HG02759 (cell line): Measurements from ENCODE around the gene STRADB.
"Not testable (repeated sequence)": the region's sequence is repeated elsewhere in the genome, so short reads cannot be mapped to it uniquely, and the experiment has no call there.

Source experiments
- ATAC-seq: cut with Tn5 transposase; IDR thresholded peaks from one replicate; pipeline ENCODE4 v1.9.1; 2021; ENCODE audit warnings: mild to moderate bottlenecking, moderate library complexity; ENCODE audit not compliant: unreplicated experiment

The STRADB gene

DNA sequence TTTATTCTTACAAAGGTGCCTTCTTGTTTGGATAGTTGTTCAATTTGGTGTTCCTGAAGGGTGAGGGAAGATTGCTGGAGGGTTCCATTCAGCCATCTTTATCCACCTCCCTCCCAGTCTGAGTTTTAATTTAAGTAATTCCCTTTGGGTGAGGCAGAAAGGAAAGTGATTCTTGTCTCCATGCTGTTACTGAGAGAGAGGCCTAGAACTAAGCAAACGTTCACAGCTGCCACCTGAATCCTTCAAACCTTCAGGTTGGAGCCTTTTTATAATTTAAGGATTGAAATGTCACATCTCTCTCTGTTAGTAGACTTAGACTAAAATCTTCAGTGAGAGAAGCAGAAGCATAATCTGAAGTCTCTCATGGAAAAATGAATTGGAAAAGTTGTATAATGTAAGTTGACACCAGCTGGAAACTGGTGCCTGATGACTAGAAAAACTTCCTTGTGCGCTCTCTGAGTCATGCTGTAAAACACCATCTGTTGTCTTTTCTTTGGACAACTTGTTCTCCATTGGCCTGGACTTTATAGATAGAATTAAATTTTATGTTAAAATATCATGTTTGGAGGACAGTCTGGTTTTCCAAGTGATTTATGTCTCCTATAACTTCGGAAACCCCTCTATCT, 14.6 kb downstream of the STRADB start:
- no peak for ATAC-seq

DNA sequence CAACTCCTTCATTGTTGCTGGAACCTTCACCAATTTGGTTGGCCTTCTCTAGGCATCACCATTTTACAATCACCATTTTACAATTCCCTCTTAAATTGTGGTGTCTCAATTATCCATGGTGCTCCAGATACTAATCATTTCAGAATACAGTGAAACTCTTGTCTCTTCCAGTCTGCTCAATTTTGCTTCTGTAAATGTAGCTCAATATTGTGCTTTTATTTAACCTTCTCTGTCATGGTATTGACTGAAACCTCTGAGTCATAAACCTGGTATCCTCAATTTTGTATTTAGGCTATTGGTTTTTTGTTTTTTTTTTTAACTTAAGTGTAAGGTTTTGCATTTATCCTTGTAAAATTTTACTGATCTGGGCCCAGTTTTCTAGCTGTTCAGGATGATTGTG, 16.1 kb downstream of the STRADB start:
- ATAC-seq: no peak

DNA sequence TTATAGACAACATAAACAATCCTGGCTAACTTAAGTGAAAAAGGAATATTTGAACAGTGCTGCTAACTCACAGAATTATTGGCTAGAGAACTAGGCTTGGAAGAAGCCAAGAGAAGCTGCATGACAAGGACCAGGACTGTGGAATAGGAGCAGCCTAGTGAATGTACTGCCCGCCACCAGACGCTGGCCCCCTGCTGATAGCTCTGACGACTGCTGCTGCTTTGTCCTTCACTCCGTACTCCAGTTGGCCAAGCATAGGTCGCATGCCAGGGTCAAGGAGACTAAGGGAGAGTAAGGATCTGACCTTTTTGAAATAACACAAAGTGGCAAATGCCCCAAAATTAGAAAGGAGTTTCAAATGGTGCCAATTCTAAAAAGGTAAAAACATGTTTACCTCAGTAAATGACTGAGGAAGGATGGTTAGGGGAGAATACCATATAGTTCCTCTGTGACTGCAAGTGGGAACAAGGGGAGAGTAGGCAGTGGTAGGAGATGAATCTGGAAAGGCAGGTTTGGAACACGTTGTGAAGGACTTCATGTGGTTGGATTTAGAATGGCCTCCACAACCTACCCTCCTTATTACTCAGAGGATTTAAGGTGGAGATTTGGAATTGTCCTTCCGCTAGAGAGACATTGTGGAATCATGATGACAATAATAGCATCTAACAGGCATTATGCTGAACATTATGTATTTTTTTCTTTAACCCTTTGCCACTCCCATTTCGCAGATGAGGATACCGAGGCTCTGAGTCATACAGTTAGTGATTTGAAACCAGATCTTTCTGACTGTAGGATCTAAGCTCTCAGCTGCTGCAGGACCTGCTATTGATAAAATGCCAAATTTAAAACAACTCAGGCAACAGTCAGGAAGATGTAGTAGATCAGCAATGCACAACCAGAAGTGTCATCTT, 19.5 kb downstream of the STRADB start:
- ATAC-seq: no peak

DNA sequence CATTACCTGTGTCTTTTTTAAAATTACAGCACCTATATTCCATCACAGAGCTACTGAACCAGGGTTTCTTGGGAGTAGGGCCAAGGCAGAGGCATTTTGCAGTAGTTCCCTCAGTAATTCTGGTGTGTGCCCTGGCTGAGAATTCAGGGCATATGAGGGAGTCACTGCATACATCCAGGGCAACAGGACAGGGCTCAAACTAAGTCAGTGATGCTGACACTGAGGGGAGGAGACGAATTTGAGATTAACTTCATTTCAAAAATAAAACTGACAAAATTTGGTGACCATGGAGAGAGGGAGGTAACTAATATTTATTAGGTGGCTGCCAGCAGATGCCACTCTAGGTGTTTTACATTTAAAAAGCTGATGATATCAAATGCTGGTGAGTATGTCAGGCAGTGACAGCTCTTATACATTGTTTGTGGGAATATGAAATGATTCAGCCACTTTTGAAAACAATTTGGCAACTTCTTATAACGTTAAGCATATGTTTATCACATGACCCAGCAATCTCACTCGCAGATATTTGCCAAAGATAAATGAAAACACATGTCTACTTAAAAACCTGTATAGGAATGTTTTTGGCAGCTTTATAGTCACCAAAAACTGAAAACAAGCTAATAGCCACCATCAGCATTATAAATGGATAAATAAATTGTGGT, 20.3 kb downstream of the STRADB start:
- ATAC-seq: no peak

DNA sequence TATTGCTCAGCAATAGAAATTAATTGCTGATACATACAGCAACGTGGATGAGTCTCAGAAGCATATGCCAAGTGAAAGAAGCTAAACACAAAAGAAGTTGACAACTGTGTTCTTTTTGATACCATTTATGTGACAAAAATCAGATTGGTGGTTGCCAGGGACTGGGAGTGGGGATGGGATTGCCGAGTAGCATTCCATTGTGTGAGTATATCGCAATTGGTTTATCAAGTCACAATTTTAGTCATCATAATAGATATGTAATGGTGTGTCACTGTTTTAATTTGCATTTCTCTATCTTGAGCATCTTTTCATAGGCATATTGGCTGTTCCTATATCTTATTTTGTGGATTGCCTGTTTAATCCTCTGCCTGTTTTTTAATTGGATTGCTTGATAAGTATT, 20.9 kb downstream of the STRADB start:
- ATAC-seq: no peak

DNA sequence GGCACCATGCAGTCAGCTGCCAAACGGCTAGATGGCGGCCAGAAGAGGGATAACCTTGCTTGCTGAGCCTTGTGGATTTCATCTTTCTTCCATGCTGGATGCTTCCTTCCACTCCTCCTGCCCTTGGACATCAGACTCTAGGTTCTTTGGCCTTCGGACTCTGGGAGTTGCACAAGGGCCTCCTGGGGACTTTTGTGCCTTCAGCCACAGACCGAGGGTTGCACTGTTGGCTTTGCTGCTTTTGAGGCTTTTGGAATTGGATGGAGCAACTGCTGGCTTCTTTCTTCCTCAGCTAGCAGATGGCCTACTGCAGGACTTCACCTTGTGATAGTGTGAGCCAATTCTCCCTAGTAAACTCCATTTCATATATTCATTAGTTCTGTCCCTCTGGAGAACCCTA, 31.0 kb downstream of the STRADB start:
- ATAC-seq: no peak

DNA sequence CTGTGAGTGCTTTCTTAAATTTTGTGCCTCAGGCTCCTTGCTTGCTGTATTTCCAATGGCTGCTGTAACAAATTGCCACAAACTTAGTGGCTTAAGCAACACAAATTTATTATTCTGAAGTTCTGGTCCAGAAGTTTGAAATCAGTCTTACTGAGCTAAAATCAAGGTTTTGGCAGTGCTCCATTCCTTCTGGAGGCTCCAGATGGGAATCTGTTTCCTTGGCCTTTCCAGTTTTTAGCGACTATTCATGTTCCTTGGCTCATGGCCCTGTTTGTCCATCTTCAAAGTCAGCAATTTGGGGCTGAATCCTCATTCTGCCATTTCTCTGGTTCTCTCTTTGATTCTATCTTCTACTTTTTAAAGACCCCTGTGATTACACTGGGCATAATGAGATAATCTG, 31.8 kb downstream of the STRADB start:
- ATAC-seq: no peak

DNA sequence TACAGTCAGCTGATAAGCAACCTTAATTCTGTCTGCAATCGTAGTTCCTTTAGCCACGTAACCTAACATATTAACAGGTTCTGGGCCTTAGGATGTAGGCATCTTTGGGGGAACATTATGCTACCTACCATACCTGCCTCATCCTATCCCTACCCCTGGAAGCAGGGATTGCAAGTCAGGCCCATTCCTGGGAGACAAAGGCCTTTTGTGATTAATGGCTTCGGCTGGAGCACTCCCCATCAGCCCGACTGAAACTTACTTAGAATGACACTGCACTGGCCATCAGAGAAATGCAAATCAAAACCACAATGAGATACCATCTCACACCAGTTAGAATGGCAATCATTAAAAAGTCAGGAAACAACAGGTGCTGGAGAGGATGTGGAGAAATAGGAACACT, 32.2 kb downstream of the STRADB start:
- ATAC-seq: not testable (repeated sequence)

DNA sequence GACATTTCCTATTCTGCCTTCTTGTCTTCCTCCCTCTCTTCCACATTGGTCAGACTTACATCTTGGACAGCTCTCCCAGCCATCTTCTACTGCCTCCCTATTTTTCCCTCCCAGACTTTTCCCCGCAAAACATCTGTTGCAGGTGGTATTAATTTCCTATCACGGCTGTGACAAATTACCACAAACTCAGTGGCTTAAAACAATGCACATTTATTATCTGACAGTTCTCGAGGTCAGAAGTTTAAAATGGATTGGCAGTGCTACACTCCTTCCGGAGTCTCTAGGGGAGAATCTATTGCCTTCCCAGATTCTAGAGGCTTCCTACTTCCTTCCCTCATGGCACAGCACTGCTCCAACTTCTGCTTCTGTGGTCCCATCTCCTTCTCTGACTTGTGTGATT, 33.3 kb downstream of the STRADB start:
- ATAC-seq: no peak

DNA sequence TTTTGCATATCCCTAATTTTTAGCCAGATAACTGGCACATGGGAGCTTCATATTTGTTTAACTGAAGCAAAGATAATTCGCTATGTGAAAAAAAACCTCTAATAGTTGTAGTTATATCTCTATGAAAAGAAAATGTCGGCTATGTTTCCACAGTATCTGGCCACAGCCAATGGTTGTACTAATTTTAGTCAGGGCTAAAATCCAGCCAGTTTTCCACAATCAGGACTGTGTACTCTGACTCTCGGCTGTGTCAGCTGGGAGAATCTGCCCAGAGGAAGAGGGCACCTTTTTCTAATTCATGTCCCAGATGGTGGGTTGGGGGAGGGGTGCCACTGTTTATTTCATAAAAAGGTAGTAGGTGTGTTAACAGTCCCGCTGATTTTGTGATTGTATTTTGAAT, 38.8 kb downstream of the STRADB start:
- ATAC-seq: no peak

DNA sequence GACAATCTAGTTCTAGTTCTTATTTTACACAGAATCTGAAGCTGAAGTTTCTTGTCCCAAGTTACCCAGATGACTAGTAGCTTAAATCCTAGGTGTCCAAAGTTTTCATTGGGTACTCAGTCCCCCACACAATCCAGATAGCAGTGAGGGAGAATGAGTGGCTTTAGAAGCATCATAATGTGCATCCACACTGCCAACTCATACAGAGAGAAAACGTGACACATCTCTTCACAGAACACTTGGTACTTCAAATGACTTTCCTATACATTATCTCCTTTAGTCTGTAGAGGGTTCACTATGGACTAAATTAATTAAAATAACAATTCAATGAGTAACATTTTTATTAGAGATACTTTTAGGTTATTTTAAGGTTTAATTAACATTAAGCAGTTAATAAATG, 45.2 kb downstream of the STRADB start:
- no peak for ATAC-seq

DNA sequence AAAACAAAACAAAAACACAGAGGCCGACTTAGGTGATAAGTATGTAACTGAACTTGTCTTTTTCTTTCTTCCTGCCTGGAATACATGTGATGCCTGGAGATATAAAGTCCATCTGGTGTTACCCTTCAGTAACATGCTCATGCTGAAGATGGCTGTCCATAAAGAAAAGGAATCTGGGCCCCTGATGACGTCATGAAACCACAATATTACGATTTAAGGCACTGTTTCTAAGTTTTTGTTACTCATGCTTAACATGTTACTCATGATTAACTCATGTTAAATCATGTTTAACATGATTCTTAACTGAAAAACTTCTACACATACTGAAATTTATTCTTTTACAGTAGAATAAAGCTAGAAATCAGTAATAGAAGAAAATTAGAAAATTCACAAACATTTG, 49.0 kb downstream of the STRADB start:
- no peak for ATAC-seq

DNA sequence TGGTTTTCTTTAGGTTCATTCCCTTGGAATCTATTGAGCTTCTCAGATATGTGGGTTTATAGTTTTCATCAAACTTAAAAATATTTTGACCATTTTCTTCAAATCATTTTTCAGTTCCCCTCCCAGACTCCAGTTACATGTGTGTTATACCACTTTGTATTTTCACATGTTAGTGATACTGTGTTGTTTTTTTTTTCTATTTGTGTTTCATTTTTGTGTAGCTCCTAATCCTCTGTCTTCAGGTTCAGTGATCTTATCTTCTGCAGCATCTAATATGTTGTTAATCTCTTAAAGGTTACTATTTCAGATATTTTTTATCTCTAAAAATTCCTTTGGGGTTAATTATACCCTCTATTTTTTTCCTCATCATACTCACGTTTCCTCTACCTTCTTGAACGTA, 51.2 kb downstream of the STRADB start:
- no peak for ATAC-seq

DNA sequence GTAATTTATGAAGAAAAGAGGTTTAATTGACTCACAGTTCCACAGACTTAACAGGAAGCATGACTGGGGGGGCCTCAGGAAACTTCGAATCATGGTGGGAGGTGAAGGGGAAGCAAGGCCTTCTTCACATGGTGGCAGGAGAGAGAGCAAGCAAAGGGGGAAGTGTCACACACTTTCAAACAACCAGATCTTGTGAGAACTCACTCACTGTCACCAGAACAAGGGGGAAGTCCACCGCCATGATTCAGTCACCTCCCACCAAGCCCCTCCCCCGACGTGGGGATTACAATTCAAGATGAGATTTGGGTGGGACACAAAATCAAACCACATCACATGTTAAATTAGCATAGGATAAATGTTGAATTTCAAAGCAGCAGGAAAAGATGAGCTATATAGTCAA, 56.2 kb downstream of the STRADB start:
- no peak for ATAC-seq

DNA sequence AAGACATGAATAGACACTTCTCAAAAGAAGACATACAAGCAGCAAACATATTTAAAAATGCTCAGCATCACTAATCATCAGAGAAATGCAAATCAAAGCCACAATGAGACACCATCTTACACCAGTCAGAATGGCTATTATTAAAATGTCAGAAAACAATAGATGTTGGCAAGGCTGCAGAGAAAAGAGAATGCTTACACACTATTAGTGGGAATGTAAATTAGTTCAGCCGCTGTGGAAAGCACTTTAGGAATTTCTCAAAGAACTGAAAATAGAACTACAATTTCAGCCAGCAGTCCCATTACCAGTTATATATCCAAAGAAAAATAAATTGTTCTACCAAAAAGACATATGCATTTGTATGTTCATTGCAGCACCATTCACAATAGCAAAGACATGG, 61.7 kb downstream of the STRADB start:
- no peak for ATAC-seq

DNA sequence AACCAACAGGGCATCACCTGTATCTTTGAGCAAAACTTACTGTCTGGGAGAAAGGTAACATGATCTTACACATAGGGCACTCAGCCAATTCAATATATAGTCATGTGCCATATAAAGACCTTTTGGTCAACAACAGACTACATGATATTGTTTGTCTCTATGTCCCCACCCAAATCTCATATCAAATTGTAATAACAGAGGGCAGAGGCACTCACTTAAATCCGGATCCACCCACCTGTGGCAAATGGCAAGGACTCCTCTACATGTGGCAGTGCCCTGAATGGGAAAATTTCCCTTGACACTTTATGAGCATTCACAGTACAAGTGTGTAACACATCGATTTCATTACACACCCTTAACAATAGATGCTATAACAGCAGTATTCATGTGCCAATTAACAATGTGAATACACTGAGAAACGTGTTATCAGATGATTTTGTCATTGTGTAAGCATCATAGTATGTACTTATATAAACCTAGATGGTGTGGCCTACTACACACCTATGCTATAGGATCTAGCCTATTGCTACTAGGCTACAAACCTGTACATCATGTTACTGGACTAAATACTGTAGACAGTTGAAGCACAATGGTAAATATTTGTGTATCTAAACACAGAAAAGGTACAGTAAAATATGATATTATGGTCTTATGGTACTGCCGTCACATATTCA, 64.2 kb downstream of the STRADB start:
- ATAC-seq: no peak

DNA sequence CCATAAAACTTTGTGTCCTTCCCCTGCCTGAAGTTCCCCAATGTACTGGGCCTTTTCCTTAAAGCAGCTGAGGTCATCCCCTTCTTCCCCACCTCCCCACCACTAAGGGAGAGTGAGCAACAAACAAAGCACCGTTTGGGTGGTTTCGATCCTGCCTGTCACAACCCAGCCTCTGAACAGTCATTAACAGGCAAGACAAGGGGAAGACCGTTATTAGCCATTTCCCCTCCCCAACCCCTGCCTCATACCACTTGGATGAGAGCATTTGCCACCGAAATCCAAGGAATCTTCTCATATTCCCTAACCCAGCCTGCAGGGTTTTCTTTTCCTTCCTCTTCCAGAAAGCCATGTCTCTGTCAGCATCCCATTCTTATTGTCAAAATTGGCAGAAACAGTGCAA, 65.6 kb downstream of the STRADB start:
- no peak for ATAC-seq

DNA sequence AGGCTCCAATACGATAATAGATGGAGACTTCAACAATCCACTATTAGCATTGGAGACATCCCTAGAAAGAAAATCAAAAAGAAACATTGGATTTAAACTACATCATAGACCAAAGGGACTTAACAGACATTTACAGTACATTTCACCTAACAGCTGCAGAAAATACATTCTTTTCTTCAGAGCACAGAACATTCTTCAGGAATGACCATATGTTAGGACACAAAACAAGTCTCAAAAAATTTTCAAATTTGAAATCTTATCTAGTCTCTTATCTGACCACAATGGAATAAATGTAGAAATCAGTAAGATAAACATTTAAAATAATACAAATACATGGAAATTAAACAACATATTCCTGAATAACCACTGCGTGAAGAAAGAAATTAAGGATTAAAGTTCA, 68.7 kb downstream of the STRADB start:
- ATAC-seq: no peak

DNA sequence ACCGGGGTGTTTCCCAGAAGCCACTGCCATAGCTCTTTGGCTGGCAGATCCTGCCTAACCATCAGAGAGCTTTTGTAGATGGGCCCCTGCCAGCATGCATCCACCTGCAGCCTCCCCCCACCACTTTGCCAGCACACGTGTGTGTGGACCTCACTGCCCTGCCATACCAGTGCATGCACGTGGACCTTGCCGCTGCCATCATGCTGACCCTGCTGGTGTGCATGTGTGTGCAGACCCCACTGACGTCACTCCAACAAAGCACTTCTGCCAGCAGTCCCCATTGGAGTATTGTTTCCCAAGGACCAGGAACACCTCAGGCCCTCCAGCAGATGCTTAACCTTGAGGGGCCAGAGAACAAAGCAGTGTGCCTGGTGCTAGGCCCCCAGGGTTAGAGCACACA, 71.4 kb downstream of the STRADB start:
- ATAC-seq: no peak

DNA sequence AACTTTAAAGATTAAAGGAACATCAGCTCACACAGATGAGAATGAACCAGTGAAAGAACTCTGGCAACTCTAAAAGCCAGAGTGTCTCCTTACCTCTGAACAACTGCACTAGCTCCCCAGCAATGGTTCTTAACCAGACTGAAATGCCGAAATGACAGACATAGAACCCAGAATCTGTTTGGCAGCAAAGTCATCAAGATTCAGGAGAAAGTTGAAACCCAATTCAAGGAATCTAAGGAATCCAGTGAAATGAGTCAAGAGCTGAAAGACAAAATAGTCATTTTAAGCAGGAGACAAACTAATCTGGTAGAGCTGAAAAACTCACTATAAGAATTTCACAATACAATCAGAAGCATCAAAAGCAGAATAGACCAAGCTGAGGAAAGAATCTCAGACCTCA, 72.0 kb downstream of the STRADB start:
- no peak for ATAC-seq
